PC-9 (cell line): ENCODE measurements around the gene NOC4L. TPM values are rescaled to one million over a fixed set of nuclear protein-coding genes. Genes with fewer than 3 reads are reported as not detected.

Experiments used
- BruUV-seq: library from RNA; stranded (reverse); fragments of 400-500 nt; replicated peaks from 2 replicates; lab custom pipeline; 2021; lab: Mats Ljungman, UMichigan
- CTCF ChIA-PET: fragments of 300-600 bp; sonication (Branson Sonifier 250); formaldehyde crosslinking; loops from one replicate; lab custom pipeline; 2022; ENCODE audit warnings: antibody characterized with exemption; lab: Charles Lee
- POLR2A ChIA-PET: fragments of 300-600 bp; sonication (Branson Sonifier 250); formaldehyde crosslinking; loops from one replicate; lab custom pipeline; 2022; ENCODE audit warnings: antibody characterized with exemption; ENCODE audit not compliant: unreplicated experiment; lab: Charles Lee
- DNase-seq, 2 experiments: peaks; one replicate each; pipeline versions ENCODE4 v3.0.0 to v3.0.0-alpha.2; 2015 to 2022; ENCODE audit warnings: mixed read lengths in 1 of 2
- H2AFZ ChIP-seq: fragments of 200-600 bp; sonication (generic); 2 replicates; pipeline ENCODE4 v1.8.1; 2017; ENCODE audit warnings: antibody characterized with exemption
- H3F3A ChIP-seq: fragments of 200-600 bp; sonication (generic); 2 replicates; pipeline ENCODE4 v1.8.1; 2017; ENCODE audit warnings: antibody characterized with exemption, mild to moderate bottlenecking, low read depth; ENCODE audit not compliant: insufficient read depth
- H3K27ac ChIP-seq: fragments of 200-600 bp; sonication (generic); 2 replicates; pipeline ENCODE4 v1.6.1; 2016; ENCODE audit warnings: mixed run types
- H3K27me3 ChIP-seq: fragments of 200-600 bp; sonication (generic); 2 replicates; pipeline ENCODE4 v1.6.1; 2016; ENCODE audit warnings: low read depth, mixed run types; ENCODE audit not compliant: insufficient read depth
- H3K36me3 ChIP-seq: fragments of 200-600 bp; sonication (generic); 2 replicates; pipeline ENCODE4 v1.6.1; 2016; ENCODE audit warnings: low read depth, mixed run types
- H3K4me1 ChIP-seq: fragments of 200-600 bp; sonication (generic); replicated peaks from 2 replicates; pipeline ENCODE4 v1.6.1; 2016; ENCODE audit warnings: mixed run types; ENCODE audit not compliant: insufficient read depth
- H3K4me2 ChIP-seq: fragments of 200-600 bp; sonication (generic); 2 replicates; pipeline ENCODE4 v1.6.1; 2017; ENCODE audit warnings: mixed run types
- H3K4me3 ChIP-seq: fragments of 200-600 bp; sonication (generic); 2 replicates; pipeline ENCODE4 v1.6.1; 2016; ENCODE audit warnings: mixed run types
- H3K79me2 ChIP-seq: fragments of 200-600 bp; sonication (generic); 2 replicates; pipeline ENCODE4 v1.6.1; 2017; ENCODE audit warnings: low read depth, mixed run types
- H3K9me2 ChIP-seq: fragments of 200-600 bp; sonication (generic); 2 replicates; pipeline ENCODE4 v1.8.1; 2017; ENCODE audit warnings: mild to moderate bottlenecking; ENCODE audit not compliant: insufficient read depth
- H3K9me3 ChIP-seq: fragments of 200-600 bp; sonication (generic); 2 replicates; pipeline ENCODE4 v1.8.1; 2016; ENCODE audit warnings: low read depth; ENCODE audit not compliant: insufficient read depth
- H4K20me1 ChIP-seq: fragments of 200-600 bp; sonication (generic); 2 replicates; pipeline ENCODE4 v1.8.1; 2017; ENCODE audit not compliant: insufficient read depth
- CTCF ChIP-seq: fragments of 200-600 bp; sonication (generic); conservative IDR thresholded peaks from 2 replicates; pipeline ENCODE4 v1.6.1; 2017; ENCODE audit warnings: mixed run types, antibody characterized with exemption, mild to moderate bottlenecking, moderate library complexity
- EZH2 ChIP-seq: fragments of 200-600 bp; sonication (generic); IDR thresholded peaks from 2 replicates; pipeline ENCODE4 v1.8.0; 2017; ENCODE audit warnings: antibody characterized with exemption, low read depth
- intact Hi-C: fragments of 100-400 bp; cut with micrococcal nuclease; formaldehyde crosslinking; loops from one replicate; pipeline ENCODE4 v1.10.0; 2022; ENCODE audit not compliant: unreplicated experiment
- total RNA-seq: library from RNA; stranded (reverse); gene quantifications from 2 replicates; pipeline ENCODE4 v1.2.3, GENCODE V29; 2021

The NOC4L gene
- total RNA-seq, 1 experiment from 2014 or later = 27.1 TPM

GRCh38 chr12:132103542-132104308 lies 40.5 kb upstream of the NOC4L start:
- Histone ChIP-seq H3K79me2 (no peaks in the 10 kb centered on the region), H3K36me3 (0 out of 2 replicates have a peak, but pooled peaks cover 6% of the 10 kb centered on the region), H4K20me1 (peaks cover 12% of the 10 kb centered on the region; the same call in 1 of the 2 replicates), H2AFZ (no peak overlapping the region), H3K9me2 (no peaks in the 10 kb centered on the region), H3K4me1 (no peaks in the 10 kb centered on the region), H3K27ac (no peak overlapping the region), H3K4me3 (no peak overlapping the region), H3K9me3 (no peaks in the 10 kb centered on the region), H3K27me3 (no peaks in the 10 kb centered on the region), H3K4me2 (no peak overlapping the region), H3F3A (no peaks in the 10 kb centered on the region)
- ChIA-PET POLR2A (no interaction called here), CTCF (no interaction called here)
- intact Hi-C loops = no loop called here
- TF ChIP-seq EZH2 (no peak), CTCF (no peak)
- no peak for DNase-seq
- BruUV-seq = no TSS peak

- 0 out of 2 replicates have a peak, but pooled peaks cover 6% of the 10 kb centered on the region for H3K36me3 ChIP-seq
- ChIA-PET POLR2A (no interaction called here), CTCF (no interaction called here)
Measured at GRCh38 chr12:132105467-132105866, 38.8 kb upstream of the NOC4L start.

GRCh38 chr12:132106921-132107320 lies 37.3 kb upstream of the NOC4L start:
- Histone ChIP-seq H3K9me2 (no peaks in the 10 kb centered on the region), H3K79me2 (no peaks in the 10 kb centered on the region), H3K4me2 (no peak overlapping the region), H3K9me3 (no peaks in the 10 kb centered on the region), H3K27me3 (no peaks in the 10 kb centered on the region), H4K20me1 (peaks cover 9% of the 10 kb centered on the region; the same call in 1 of the 2 replicates), H2AFZ (no peak overlapping the region), H3K36me3 (0 out of 2 replicates have a peak, but pooled peaks cover 6% of the 10 kb centered on the region), H3K4me1 (no peaks in the 10 kb centered on the region), H3K4me3 (no peak overlapping the region), H3F3A (no peaks in the 10 kb centered on the region), H3K27ac (no peak overlapping the region)
- CTCF ChIA-PET = no interaction called here
- DNase-seq = no peak
- POLR2A ChIA-PET = no interaction called here
- no peak for TF ChIP-seq EZH2
- TF ChIP-seq CTCF = no peak
- intact Hi-C loops = no loop called here
- no TSS peak for BruUV-seq

More at GRCh38 chr12:132105467-132105866, 38.8 kb upstream of the NOC4L start:
- H3K4me3 ChIP-seq = no peak overlapping the region
- no peaks in the 10 kb centered on the region for H3K9me2 ChIP-seq
- no peaks in the 10 kb centered on the region for H3K27me3 ChIP-seq
- no peak for TF ChIP-seq EZH2
- TF ChIP-seq CTCF = no peak
- H3K4me2 ChIP-seq = no peak overlapping the region
- H3K4me1 ChIP-seq = no peaks in the 10 kb centered on the region
- no peak for DNase-seq
- no peaks in the 10 kb centered on the region for H3K9me3 ChIP-seq
- peaks cover 12% of the 10 kb centered on the region; the same call in 1 of the 2 replicates for H4K20me1 ChIP-seq
- intact Hi-C loops = no loop called here
- H3K27ac ChIP-seq = no peak overlapping the region
- no peaks in the 10 kb centered on the region for H3K79me2 ChIP-seq
- H2AFZ ChIP-seq = no peak overlapping the region
- H3F3A ChIP-seq = no peaks in the 10 kb centered on the region
- no TSS peak for BruUV-seq
